Measurements from ENCODE around the gene ARAF.
A peak's percentile ranks its signal among the peaks of the same experiment; 100 is the strongest.
"Not testable (repeated sequence)": the region's sequence is repeated elsewhere in the genome, so short reads cannot be mapped to it uniquely, and the experiment has no call there.

Gene ARAF

GRCh38 chrX:47587091-47587891 is 26.3 kb downstream of the ARAF start:
- no peak for DNase-seq

- no peak for DNase-seq
Measured at GRCh38 chrX:47587906-47588735, 27.1 kb downstream of the ARAF start.

GRCh38 chrX:47590984-47591383 is 30.0 kb downstream of the ARAF start:
- DNase-seq, result no peak

- DNase-seq, result no peak
Measured at GRCh38 chrX:47593522-47593921, 32.5 kb downstream of the ARAF start.

GRCh38 chrX:47595716-47596251 is 34.8 kb downstream of the ARAF start:
- no peak for DNase-seq

GRCh38 chrX:47596256-47596655 is 35.3 kb downstream of the ARAF start:
- DNase-seq, result no peak

- no peak for DNase-seq
Measured at GRCh38 chrX:47597222-47597621, 36.2 kb downstream of the ARAF start.

GRCh38 chrX:47603125-47603524 is 42.1 kb downstream of the ARAF start:
- DNase-seq, result not testable (repeated sequence)

GRCh38 chrX:47605024-47605423 is 44.0 kb downstream of the ARAF start:
- DNase-seq, result no peak

- no peak for DNase-seq
Measured at GRCh38 chrX:47607091-47607490, 46.1 kb downstream of the ARAF start.

- no peak for DNase-seq
Measured at GRCh38 chrX:47608130-47608810, 47.3 kb downstream of the ARAF start.

- no peak for DNase-seq
Measured at GRCh38 chrX:47610511-47610910, 49.5 kb downstream of the ARAF start.

- no peak for DNase-seq
Measured at GRCh38 chrX:47611489-47611888, 50.5 kb downstream of the ARAF start.

GRCh38 chrX:47611926-47612325 is 50.9 kb downstream of the ARAF start:
- DNase-seq, result no peak

GRCh38 chrX:47612418-47612817 is 51.4 kb downstream of the ARAF start:
- DNase-seq, result no peak

GRCh38 chrX:47613082-47613481 is 52.1 kb downstream of the ARAF start:
- DNase-seq, result no peak

GRCh38 chrX:47614618-47615017 is 53.6 kb downstream of the ARAF start:
- DNase-seq, result no peak

GRCh38 chrX:47618923-47619485 is 58.0 kb downstream of the ARAF start:
- DNase-seq, result no peak

GRCh38 chrX:47619486-47620302 is 58.7 kb downstream of the ARAF start, which contains the start of gene SYN1:
Gene SYN1 (minus strand): TSS chrX:47619857. CDS start chrX:47619728, 129 bp downstream.
- peak; percentile 37 for DNase-seq

GRCh38 chrX:47620303-47620685 is 59.3 kb downstream of the ARAF start:
- DNase-seq, result no peak

All from kidney glomerular epithelial cell (primary cell).